Hepatocyte (in vitro differentiated cells): Measurements from ENCODE around the gene IDH1. TPM values are rescaled to one million over a fixed set of nuclear protein-coding genes. Genes with fewer than 3 reads are reported as not detected.
A peak's percentile ranks its signal among the peaks of the same experiment; 100 is the strongest.
"Not testable (repeated sequence)": the region's sequence is repeated elsewhere in the genome, so short reads cannot be mapped to it uniquely, and the experiment has no call there.

ENCODE experiments used
- DNase-seq: peaks from one replicate; pipeline ENCODE4 v3.0.0-alpha.2; 2016; ENCODE audit warnings: low spot score
- H2AFZ ChIP-seq: fragments of 200-600 bp; sonication (generic); 2 replicates; pipeline ENCODE4 v1.6.0; 2016; ENCODE audit warnings: antibody characterized with exemption, mild to moderate bottlenecking
- H3K27ac ChIP-seq: fragments of 200-600 bp; sonication (generic); 2 replicates; pipeline ENCODE4 v1.5.1; 2016; ENCODE audit warnings: mild to moderate bottlenecking
- H3K27me3 ChIP-seq: fragments of 200-600 bp; sonication (generic); 2 replicates; pipeline ENCODE4 v1.6.1; 2016
- H3K36me3 ChIP-seq: fragments of 200-600 bp; sonication (generic); replicated peaks from 2 replicates; pipeline ENCODE4 v1.5.1; 2016; ENCODE audit warnings: low read depth; ENCODE audit not compliant: insufficient read depth
- H3K4me1 ChIP-seq: fragments of 200-600 bp; sonication (generic); 2 replicates; pipeline ENCODE4 v1.5.1; 2016; ENCODE audit warnings: mild to moderate bottlenecking, moderate library complexity; ENCODE audit not compliant: insufficient read depth
- H3K4me2 ChIP-seq: fragments of 200-600 bp; sonication (generic); 2 replicates; pipeline ENCODE4 v1.6.0; 2016
- H3K4me3 ChIP-seq: fragments of 200-600 bp; sonication (generic); 2 replicates; pipeline ENCODE4 v1.5.1; 2016; ENCODE audit warnings: mild to moderate bottlenecking
- H3K79me2 ChIP-seq: fragments of 200-600 bp; sonication (generic); 2 replicates; pipeline ENCODE4 v1.6.0; 2017; ENCODE audit warnings: mild to moderate bottlenecking
- H3K9me2 ChIP-seq: fragments of 200-600 bp; sonication (generic); replicated peaks from 2 replicates; pipeline ENCODE4 v1.6.0; 2017; ENCODE audit warnings: mild to moderate bottlenecking; ENCODE audit not compliant: insufficient read depth
- H3K9me3 ChIP-seq: fragments of 200-600 bp; sonication (generic); 2 replicates; pipeline ENCODE4 v1.5.1; 2016; ENCODE audit warnings: low read depth, mild to moderate bottlenecking
- H4K20me1 ChIP-seq: fragments of 200-600 bp; sonication (generic); 2 replicates; pipeline ENCODE4 v1.6.0; 2016; ENCODE audit warnings: mild to moderate bottlenecking; ENCODE audit not compliant: insufficient read depth, poor library complexity, severe bottlenecking
- EZH2 ChIP-seq: fragments of 200-600 bp; sonication (generic); IDR thresholded peaks from 2 replicates; pipeline ENCODE4 v1.6.1; 2016; ENCODE audit warnings: antibody characterized with exemption, mild to moderate bottlenecking, borderline replicate concordance
- EZH2phosphoT487 ChIP-seq: fragments of 200-600 bp; sonication (generic); IDR thresholded peaks from one replicate; pipeline ENCODE4 v1.6.1; 2018; ENCODE audit warnings: antibody characterized with exemption, mild to moderate bottlenecking, low read depth, moderate library complexity; ENCODE audit not compliant: unreplicated experiment, severe bottlenecking
- WGBS: methylation state at CpG from one replicate; pipeline ENCODE4 v1.1.6; 2016; ENCODE audit warnings: low lambda C conversion rate; ENCODE audit errors: missing lambda C conversion rate; 5-methylcytosine and 5-hydroxymethylcytosine counted together
- polyA plus RNA-seq: library from polyadenylated mRNA; unstranded; fragments of >200 nt; fragmentation: Nextera tagmentation; extraction: Ambion mirVana; gene quantifications from 2 replicates; pipeline ENCODE4 v1.2.1, GENCODE V29; 2016
- total RNA-seq: library from RNA; depleted of rRNA; stranded (reverse); fragments of >200 nt; gene quantifications from 2 replicates; pipeline ENCODE4 v1.2.3, GENCODE V29; 2014
- TF ChIP-seq, protein P1 (sequence below): fragments of 200-600 bp; sonication (generic); IDR thresholded peaks from 2 replicates; pipeline ENCODE4 v1.5.1; 2016; ENCODE audit warnings: antibody characterized with exemption, mild to moderate bottlenecking; ENCODE audit not compliant: poor library complexity

IDH1 gene
- total and polyA plus RNA-seq, 2 experiments from 2014 or later, result 263 to 411 TPM

- Histone ChIP-seq H2AFZ (peak overlapping the region; percentile 73), H3K4me1 (peaks cover 15% of the 10 kb centered on the region), H3K27me3 (no peaks in the 10 kb centered on the region), H3K4me3 (peak overlapping the region; percentile 28), H3K36me3 (no peaks in the 10 kb centered on the region), H3K9me3 (no peaks in the 10 kb centered on the region), H4K20me1 (peaks cover 11% of the 10 kb centered on the region), H3K9me2 (no peaks in the 10 kb centered on the region), H3K27ac (peak overlapping the region; percentile 94), H3K79me2 (peaks cover 35% of the 10 kb centered on the region), H3K4me2 (peak overlapping the region; percentile 86)
- TF ChIP-seq, protein P1, sequence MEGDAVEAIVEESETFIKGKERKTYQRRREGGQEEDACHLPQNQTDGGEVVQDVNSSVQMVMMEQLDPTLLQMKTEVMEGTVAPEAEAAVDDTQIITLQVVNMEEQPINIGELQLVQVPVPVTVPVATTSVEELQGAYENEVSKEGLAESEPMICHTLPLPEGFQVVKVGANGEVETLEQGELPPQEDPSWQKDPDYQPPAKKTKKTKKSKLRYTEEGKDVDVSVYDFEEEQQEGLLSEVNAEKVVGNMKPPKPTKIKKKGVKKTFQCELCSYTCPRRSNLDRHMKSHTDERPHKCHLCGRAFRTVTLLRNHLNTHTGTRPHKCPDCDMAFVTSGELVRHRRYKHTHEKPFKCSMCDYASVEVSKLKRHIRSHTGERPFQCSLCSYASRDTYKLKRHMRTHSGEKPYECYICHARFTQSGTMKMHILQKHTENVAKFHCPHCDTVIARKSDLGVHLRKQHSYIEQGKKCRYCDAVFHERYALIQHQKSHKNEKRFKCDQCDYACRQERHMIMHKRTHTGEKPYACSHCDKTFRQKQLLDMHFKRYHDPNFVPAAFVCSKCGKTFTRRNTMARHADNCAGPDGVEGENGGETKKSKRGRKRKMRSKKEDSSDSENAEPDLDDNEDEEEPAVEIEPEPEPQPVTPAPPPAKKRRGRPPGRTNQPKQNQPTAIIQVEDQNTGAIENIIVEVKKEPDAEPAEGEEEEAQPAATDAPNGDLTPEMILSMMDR, result no peak
- TF ChIP-seq EZH2phosphoT487 (no peak), EZH2 (no peak)
- peak; percentile 46 for DNase-seq
- WGBS, result 24% methylated on average over 9 of the region's 9 CpGs
Measured at GRCh38 chr2:208265371-208265800, 10.5 kb upstream of the IDH1 start.

DNA sequence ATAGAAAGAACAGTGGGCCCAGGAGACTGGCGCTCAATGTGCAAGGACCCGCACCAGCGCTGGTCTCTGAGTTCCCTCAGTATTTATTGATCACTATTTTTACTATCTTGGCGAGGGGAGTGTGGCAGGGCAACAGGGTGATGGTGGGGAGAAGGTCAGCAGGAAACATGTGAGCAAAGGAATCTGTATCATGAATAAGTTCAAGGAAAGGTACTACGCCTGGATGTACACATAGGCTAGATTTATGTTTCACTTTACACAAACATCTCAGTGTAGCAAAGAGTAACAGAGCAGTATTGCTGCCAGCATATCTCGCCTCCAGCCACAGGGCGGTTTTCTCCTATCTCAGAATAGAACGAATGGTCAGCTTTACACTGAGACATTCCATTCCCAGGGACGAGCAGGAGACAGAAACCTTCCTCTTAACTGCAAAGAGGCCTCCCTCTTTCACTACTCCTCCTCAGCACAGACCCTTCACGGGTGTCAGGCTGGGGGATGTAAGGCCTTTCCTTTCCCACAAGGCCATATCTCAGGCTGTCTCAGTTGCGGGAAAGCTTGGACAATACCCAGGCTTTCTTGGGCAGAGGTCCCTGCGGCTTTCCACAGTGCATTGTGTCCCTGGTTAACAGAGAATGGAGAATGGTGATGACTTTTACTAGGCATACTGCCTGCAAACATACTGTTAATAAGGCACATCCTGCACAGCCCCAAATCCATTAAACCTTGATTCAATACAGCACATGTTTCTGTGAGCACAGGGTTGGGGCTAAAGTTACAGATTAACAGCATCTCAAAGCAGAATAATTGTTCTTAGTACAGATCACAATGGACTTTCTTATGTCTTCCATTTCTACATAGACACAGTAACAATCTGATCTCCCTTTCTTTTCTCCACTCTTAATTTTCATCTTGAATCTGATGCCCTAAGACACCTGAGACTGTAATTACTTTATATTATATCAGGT lies 2.3 kb upstream of the IDH1 start:
- Histone ChIP-seq H3K27ac (peak overlapping the region; percentile 87), H2AFZ (peak overlapping the region; percentile 81), H3K4me2 (peak overlapping the region; percentile 79), H3K4me1 (peaks cover 30% of the 10 kb centered on the region), H3K79me2 (peaks cover 13% of the 10 kb centered on the region)
- DNase-seq, H3K9me2 ChIP-seq, H3K36me3 ChIP-seq, H4K20me1 ChIP-seq, H3K4me3 ChIP-seq, H3K27me3 ChIP-seq, H3K9me3 ChIP-seq: not testable (repeated sequence)
- 32% methylated on average over 12 of the region's 12 CpGs for WGBS

- TF ChIP-seq, protein P1, result peak; percentile 40
- TF ChIP-seq EZH2 (no peak), EZH2phosphoT487 (no peak)
- Histone ChIP-seq H3K4me1 (peaks cover 38% of the 10 kb centered on the region), H4K20me1 (peaks cover 7% of the 10 kb centered on the region), H3K4me2 (peak overlapping the region; percentile 79), H2AFZ (peak overlapping the region; percentile 81), H3K27me3 (no peaks in the 10 kb centered on the region), H3K79me2 (peaks cover 22% of the 10 kb centered on the region), H3K4me3 (no peak overlapping the region), H3K9me2 (no peaks in the 10 kb centered on the region), H3K36me3 (no peaks in the 10 kb centered on the region), H3K27ac (peak overlapping the region; percentile 87), H3K9me3 (no peaks in the 10 kb centered on the region)
- peak; percentile 30 for DNase-seq
- 73% methylated on average over 10 of the region's 10 CpGs for WGBS
Measured at GRCh38 chr2:208256192-208256782, 1.4 kb upstream of the IDH1 start.

DNA sequence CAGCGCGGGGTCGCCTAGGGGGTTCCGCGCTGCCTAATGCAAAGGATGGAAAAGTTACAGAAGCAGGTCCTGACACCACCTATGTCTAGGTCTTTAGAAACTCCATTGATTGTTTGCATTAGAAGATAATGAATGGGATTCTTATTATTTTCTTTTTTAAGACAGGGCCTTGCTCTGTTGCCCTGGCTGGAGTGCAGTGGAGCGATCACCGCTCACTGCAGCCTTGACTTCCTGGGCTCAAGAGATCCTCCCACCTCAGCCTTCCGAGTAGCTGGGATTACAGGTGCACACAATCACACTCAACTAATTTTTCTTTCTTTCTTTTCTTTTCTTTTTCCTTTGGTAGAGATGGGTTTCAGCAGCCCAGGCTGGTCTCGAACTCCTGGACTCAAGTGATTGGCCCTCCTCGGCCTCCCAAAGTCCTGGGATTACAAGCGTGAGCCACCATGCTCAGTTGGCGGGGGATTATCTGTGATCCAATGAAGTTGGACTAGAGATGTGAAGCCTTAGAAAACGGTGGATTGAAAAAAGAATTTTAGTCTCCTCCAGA lies 761 bp upstream of the IDH1 start:
- no peak for DNase-seq
- H3K4me2 ChIP-seq, result peak overlapping the region; percentile 79
- H3K4me1 ChIP-seq, result peaks cover 38% of the 10 kb centered on the region
- H3K4me3 ChIP-seq, result peak overlapping the region; percentile 47
- H3K9me2 ChIP-seq, result no peaks in the 10 kb centered on the region
- TF ChIP-seq, protein P1, result no peak
- no peak for TF ChIP-seq EZH2phosphoT487
- no peak for TF ChIP-seq EZH2
- no peaks in the 10 kb centered on the region for H3K27me3 ChIP-seq
- peaks cover 28% of the 10 kb centered on the region for H3K79me2 ChIP-seq
- peak overlapping the region; percentile 87 for H3K27ac ChIP-seq
- H3K9me3 ChIP-seq, result no peaks in the 10 kb centered on the region
- no peaks in the 10 kb centered on the region for H3K36me3 ChIP-seq
- H2AFZ ChIP-seq, result peak overlapping the region; percentile 79
- 49% methylated on average over 13 of the region's 13 CpGs for WGBS
- H4K20me1 ChIP-seq, result peaks cover 7% of the 10 kb centered on the region
